GM23338 (cell line): ENCODE results near the gene SLC6A7. TPM values are rescaled to one million over a fixed set of nuclear protein-coding genes. Genes with fewer than 3 reads are reported as not detected.
A peak's percentile ranks its signal among the peaks of the same experiment; 100 is the strongest.

Experiments used
- ATAC-seq: fragments of 200-7000 bp; cut with Tn5 transposase; 3 replicates; pipeline ENCODE4 v1.9.1; 2020
- DNase-seq: peaks from one replicate; pipeline ENCODE4 v3.0.0-alpha.2; 2015; ENCODE audit warnings: low spot score
- H2AFZ ChIP-seq: fragments of 200-600 bp; sonication (generic); 2 replicates; pipeline ENCODE4 v1.8.0; 2016; ENCODE audit warnings: antibody characterized with exemption, mild to moderate bottlenecking, moderate library complexity
- H3F3A ChIP-seq: fragments of 200-600 bp; sonication (generic); replicated peaks from 2 replicates; pipeline ENCODE4 v1.8.0; 2017; ENCODE audit warnings: antibody characterized with exemption, mixed run types, low read depth
- H3K27ac ChIP-seq: fragments of 200-600 bp; sonication (generic); 2 replicates; pipeline ENCODE4 v1.6.1; 2016; ENCODE audit warnings: low read depth
- H3K27me3 ChIP-seq: fragments of 200-600 bp; sonication (generic); 2 replicates; pipeline ENCODE4 v1.8.0; 2016; ENCODE audit warnings: mild to moderate bottlenecking, mixed run types, moderate library complexity; ENCODE audit not compliant: insufficient read depth
- H3K36me3 ChIP-seq: fragments of 200-600 bp; sonication (generic); 2 replicates; pipeline ENCODE4 v1.8.0; 2016; ENCODE audit warnings: mild to moderate bottlenecking; ENCODE audit not compliant: insufficient read depth
- H3K4me1 ChIP-seq: fragments of 200-600 bp; sonication (generic); 2 replicates; pipeline ENCODE4 v1.8.0; 2016; ENCODE audit warnings: mild to moderate bottlenecking, moderate library complexity; ENCODE audit not compliant: insufficient read depth
- H3K4me2 ChIP-seq: fragments of 200-600 bp; sonication (generic); 2 replicates; pipeline ENCODE4 v1.7.1; 2017; ENCODE audit warnings: mixed run types
- H3K4me3 ChIP-seq: fragments of 200-600 bp; sonication (generic); 2 replicates; pipeline ENCODE4 v1.6.1; 2016; ENCODE audit warnings: mixed run types
- H3K79me2 ChIP-seq: fragments of 200-600 bp; sonication (generic); replicated peaks from 2 replicates; pipeline ENCODE4 v1.8.0; 2017; ENCODE audit warnings: mild to moderate bottlenecking; ENCODE audit not compliant: insufficient read depth
- H3K9me2 ChIP-seq: fragments of 200-600 bp; sonication (generic); 2 replicates; pipeline ENCODE4 v1.8.0; 2017; ENCODE audit not compliant: insufficient read depth
- H4K20me1 ChIP-seq: fragments of 200-600 bp; sonication (generic); replicated peaks from 2 replicates; pipeline ENCODE4 v1.8.0; 2017; ENCODE audit warnings: mild to moderate bottlenecking; ENCODE audit not compliant: insufficient read depth
- H3K27ac Mint-ChIP-seq: 2 replicates; pipeline ENCODE4 v1.8.0; 2020; ENCODE audit warnings: inconsistent platforms, mild to moderate bottlenecking, moderate library complexity, mixed read lengths
- H3K27me3 Mint-ChIP-seq: 3 replicates; pipeline ENCODE4 v1.8.0; 2022; ENCODE audit warnings: low read depth, mild to moderate bottlenecking, moderate library complexity, mixed read lengths, inconsistent platforms; ENCODE audit not compliant: insufficient read depth, poor library complexity
- H3K36me3 Mint-ChIP-seq: 3 replicates; pipeline ENCODE4 v1.8.0; 2021; ENCODE audit warnings: low read depth, mild to moderate bottlenecking, inconsistent platforms, moderate library complexity, mixed read lengths
- H3K4me1 Mint-ChIP-seq: 3 replicates; pipeline ENCODE4 v1.8.0; 2020; ENCODE audit warnings: mild to moderate bottlenecking, inconsistent platforms, mixed read lengths
- H3K4me3 Mint-ChIP-seq: 3 replicates; pipeline ENCODE4 v1.8.0; 2021; ENCODE audit warnings: moderate library complexity, mild to moderate bottlenecking, inconsistent platforms, mixed read lengths
- H3K9me3 Mint-ChIP-seq: 3 replicates; pipeline ENCODE4 v1.8.0; 2020; ENCODE audit warnings: moderate library complexity, mild to moderate bottlenecking, inconsistent platforms, mixed read lengths
- CREB1 ChIP-seq: fragments of 250-450 bp; sonication (Bioruptor Pico); IDR thresholded peaks from 2 replicates; pipeline ENCODE4 v1.5.0; 2020; ENCODE audit warnings: low read depth, mild to moderate bottlenecking, moderate library complexity
- CTCF ChIP-seq, 2 experiments: fragments of 200-600 bp in 1 of 2; sonication (generic) in 1 of 2; conservative IDR thresholded peaks; 2 replicates each; pipeline versions ENCODE4 v1.5.1 to v1.6.1; 2016 to 2017; ENCODE audit warnings: antibody characterized with exemption in 2 of 2, low read depth in 2 of 2, mild to moderate bottlenecking in 2 of 2, moderate library complexity in 1 of 2
- ETS1 ChIP-seq: IDR thresholded peaks from 2 replicates; pipeline ENCODE4 v1.6.1; 2016; ENCODE audit warnings: antibody characterized with exemption
- EZH2 ChIP-seq: fragments of 200-600 bp; sonication (generic); IDR thresholded peaks from one replicate; pipeline ENCODE4 v1.8.0; 2017; ENCODE audit warnings: antibody characterized with exemption, mild to moderate bottlenecking, low read depth; ENCODE audit not compliant: unreplicated experiment
- EZH2phosphoT487 ChIP-seq: fragments of 200-600 bp; sonication (generic); IDR thresholded peaks from one replicate; pipeline ENCODE4 v1.8.1; 2018; ENCODE audit warnings: antibody characterized with exemption; ENCODE audit not compliant: unreplicated experiment
- JUNB ChIP-seq: IDR thresholded peaks from one replicate; pipeline ENCODE4 v1.6.1; 2016; ENCODE audit warnings: antibody characterized with exemption; ENCODE audit not compliant: unreplicated experiment
- NANOG ChIP-seq: IDR thresholded peaks from 2 replicates; pipeline ENCODE4 v1.6.1; 2016; ENCODE audit warnings: antibody characterized with exemption, borderline replicate concordance
- POLR2AphosphoS5 ChIP-seq: IDR thresholded peaks from 2 replicates; pipeline ENCODE4 v1.6.1; 2016; ENCODE audit warnings: antibody characterized with exemption, low read depth
- REST ChIP-seq: IDR thresholded peaks from one replicate; pipeline ENCODE4 v1.6.1; 2018; ENCODE audit warnings: antibody characterized with exemption; ENCODE audit not compliant: unreplicated experiment
- STAT1 ChIP-seq: IDR thresholded peaks from one replicate; pipeline ENCODE4 v1.6.1; 2016; ENCODE audit warnings: antibody characterized with exemption; ENCODE audit not compliant: unreplicated experiment
- ZNF114 ChIP-seq: fragments of 250-450 bp; sonication (Bioruptor Pico); IDR thresholded peaks from 2 replicates; pipeline ENCODE4 v1.5.0; 2020; ENCODE audit warnings: mild to moderate bottlenecking, moderate library complexity
- ZNF331 ChIP-seq: fragments of 250-450 bp; sonication (Bioruptor Pico); IDR thresholded peaks from 2 replicates; pipeline ENCODE4 v1.5.0; 2020; ENCODE audit warnings: low read depth, mild to moderate bottlenecking, moderate library complexity
- ZNF462 ChIP-seq: fragments of 250-450 bp; sonication (Bioruptor Pico); IDR thresholded peaks from 2 replicates; pipeline ENCODE4 v1.5.0; 2020; ENCODE audit warnings: mild to moderate bottlenecking, moderate library complexity
- polyA plus RNA-seq: library from polyadenylated mRNA; unstranded; fragments of >200 nt; fragmentation: Nextera tagmentation; extraction: Ambion mirVana; gene quantifications from 2 replicates; pipeline ENCODE4 v1.2.1, GENCODE V29; 2016
- total RNA-seq: library from RNA; depleted of rRNA; stranded (reverse); fragments of >200 nt; shearing (Covaris generic); gene quantifications from 2 replicates; pipeline ENCODE4 v1.2.3, GENCODE V29; 2014

Gene SLC6A7
- total and polyA plus RNA-seq, 2 experiments from 2014 or later, result not detected

- Histone ChIP-seq H2AFZ (no peak overlapping the region), H3K79me2 (no peaks in the 10 kb centered on the region), H3K4me3 (no peak overlapping the region), H3F3A (no peaks in the 10 kb centered on the region), H3K27me3 (no peaks in the 10 kb centered on the region), H3K9me2 (no peaks in the 10 kb centered on the region), H3K4me1 (no peaks in the 10 kb centered on the region), H3K27ac (no peak overlapping the region), H3K36me3 (no peaks in the 10 kb centered on the region), H3K4me2 (no peak overlapping the region), H4K20me1 (no peaks in the 10 kb centered on the region)
- no peaks in the 10 kb centered on the region for H3K36me3 Mint-ChIP-seq
- H3K4me3 Mint-ChIP-seq, result no peak overlapping the region
- H3K9me3 Mint-ChIP-seq, result no peaks in the 10 kb centered on the region
- TF ChIP-seq CREB1 (CRISPR knock-in tag) (no peak), NANOG (no peak), POLR2AphosphoS5 (no peak), JUNB (no peak), ZNF114 (no peak), ETS1 (no peak), EZH2phosphoT487 (no peak), CTCF (conservative IDR thresholded peaks at IDR 0.05; ENCODE audit: low read depth in 2 of 2) (no peak), EZH2 (no peak), ZNF462 (no peak), STAT1 (no peak), ZNF331 (no peak), REST (no peak)
- peaks cover 4% of the 10 kb centered on the region for H3K27me3 Mint-ChIP-seq
- ATAC-seq, result no peak
- 0 out of 2 replicates have a peak overlapping the region, but pooled peaks have one; percentile 36 for H3K27ac Mint-ChIP-seq
- no peaks in the 10 kb centered on the region; the same call in 2 of the 3 replicates for H3K4me1 Mint-ChIP-seq
- no peak for DNase-seq
Observed at GRCh38 chr5:150224483-150225027, 34.7 kb downstream of the SLC6A7 start.
